Choroid plexus epithelial cell (primary cell): ENCODE data around the gene CALD1.

Experiments
- DNase-seq: peaks from one replicate; pipeline ENCODE4 v3.0.0-alpha.2; 2010; ENCODE audit warnings: low read depth
- H3K4me3 ChIP-seq: 2 replicates; pipeline ENCODE4 v1.5.1; 2011; ENCODE audit warnings: low read depth, mild to moderate bottlenecking, control low read depth, low read length, moderate library complexity
- TF ChIP-seq, protein P1 (sequence below): conservative IDR thresholded peaks from 2 replicates; pipeline ENCODE4 v1.5.1; 2011; ENCODE audit warnings: low read depth, mild to moderate bottlenecking, control low read depth, inconsistent platforms, low read length, moderate library complexity

CALD1 gene

GRCh38 chr7:134852625-134853024, 73.2 kb downstream of the CALD1 start:
- TF ChIP-seq, protein P1, sequence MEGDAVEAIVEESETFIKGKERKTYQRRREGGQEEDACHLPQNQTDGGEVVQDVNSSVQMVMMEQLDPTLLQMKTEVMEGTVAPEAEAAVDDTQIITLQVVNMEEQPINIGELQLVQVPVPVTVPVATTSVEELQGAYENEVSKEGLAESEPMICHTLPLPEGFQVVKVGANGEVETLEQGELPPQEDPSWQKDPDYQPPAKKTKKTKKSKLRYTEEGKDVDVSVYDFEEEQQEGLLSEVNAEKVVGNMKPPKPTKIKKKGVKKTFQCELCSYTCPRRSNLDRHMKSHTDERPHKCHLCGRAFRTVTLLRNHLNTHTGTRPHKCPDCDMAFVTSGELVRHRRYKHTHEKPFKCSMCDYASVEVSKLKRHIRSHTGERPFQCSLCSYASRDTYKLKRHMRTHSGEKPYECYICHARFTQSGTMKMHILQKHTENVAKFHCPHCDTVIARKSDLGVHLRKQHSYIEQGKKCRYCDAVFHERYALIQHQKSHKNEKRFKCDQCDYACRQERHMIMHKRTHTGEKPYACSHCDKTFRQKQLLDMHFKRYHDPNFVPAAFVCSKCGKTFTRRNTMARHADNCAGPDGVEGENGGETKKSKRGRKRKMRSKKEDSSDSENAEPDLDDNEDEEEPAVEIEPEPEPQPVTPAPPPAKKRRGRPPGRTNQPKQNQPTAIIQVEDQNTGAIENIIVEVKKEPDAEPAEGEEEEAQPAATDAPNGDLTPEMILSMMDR, result no peak
- peak; percentile 51 for DNase-seq
- no peak overlapping the region for H3K4me3 ChIP-seq

DNA sequence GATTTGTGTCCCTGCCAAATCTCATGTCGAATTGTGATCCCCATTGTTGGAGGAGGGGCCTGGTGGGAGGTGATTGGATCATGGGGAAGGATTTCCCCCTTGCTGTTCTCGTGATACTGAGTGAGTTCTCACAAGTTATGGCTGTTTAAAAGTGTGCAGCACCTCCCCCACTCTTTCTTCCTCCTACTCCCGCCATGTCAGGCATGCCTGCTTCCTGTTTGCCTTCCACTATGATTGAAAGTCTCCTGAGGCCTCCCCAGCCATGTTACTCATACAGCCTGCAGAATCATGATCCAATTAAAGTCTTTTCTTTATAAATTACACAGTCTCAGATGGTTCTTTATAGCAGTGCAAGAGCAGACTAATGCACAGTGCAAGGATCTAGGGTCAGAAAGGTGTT, 75.4 kb downstream of the CALD1 start:
- DNase-seq, result no peak
- H3K4me3 ChIP-seq, result no peak overlapping the region
- TF ChIP-seq, protein P1, result no peak

- no peak overlapping the region for H3K4me3 ChIP-seq
- peak; percentile 33 for DNase-seq
- TF ChIP-seq, protein P1, result no peak
Measured at GRCh38 chr7:134855442-134855841, 76.0 kb downstream of the CALD1 start.

GRCh38 chr7:134856091-134856490, 76.7 kb downstream of the CALD1 start:
- TF ChIP-seq, protein P1, result no peak
- no peak for DNase-seq
- no peak overlapping the region for H3K4me3 ChIP-seq

GRCh38 chr7:134856691-134857090, 77.3 kb downstream of the CALD1 start:
- DNase-seq, result peak; percentile 43
- TF ChIP-seq, protein P1, result no peak
- no peak overlapping the region for H3K4me3 ChIP-seq

DNA sequence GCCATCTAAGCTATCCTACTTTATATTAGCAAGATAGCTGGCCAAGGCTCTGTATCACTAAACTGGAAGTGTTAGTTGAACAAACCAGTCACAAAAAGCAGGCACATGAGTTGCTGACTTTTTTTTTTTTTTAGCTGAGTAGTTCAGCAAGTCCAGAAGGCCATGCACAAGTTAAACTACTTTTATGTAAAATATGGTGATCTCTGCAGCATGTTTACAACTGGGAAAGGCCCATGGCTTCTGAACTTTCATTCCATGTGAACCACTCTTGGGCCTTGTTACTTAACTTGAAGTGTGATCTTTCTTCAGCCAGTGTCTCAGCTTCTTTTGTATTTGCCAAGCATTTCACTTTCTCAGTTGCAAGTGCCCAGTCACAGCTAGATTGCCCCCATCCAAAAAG, 78.5 kb downstream of the CALD1 start:
- no peak overlapping the region for H3K4me3 ChIP-seq
- peak; percentile 40 for DNase-seq
- TF ChIP-seq, protein P1, result no peak

- no peak for DNase-seq
- TF ChIP-seq, protein P1, result no peak
- no peak overlapping the region for H3K4me3 ChIP-seq
Measured at GRCh38 chr7:134859783-134860182, 80.3 kb downstream of the CALD1 start.
